CD4-positive, alpha-beta T cell treated with Interleukin-4 for 4 hours (primary cell): Measurements from ENCODE around the gene SMOC2.

Experiments
- DNase-seq: peaks from one replicate; pipeline ENCODE4 v3.0.0-alpha.2; 2020

Gene SMOC2

DNA sequence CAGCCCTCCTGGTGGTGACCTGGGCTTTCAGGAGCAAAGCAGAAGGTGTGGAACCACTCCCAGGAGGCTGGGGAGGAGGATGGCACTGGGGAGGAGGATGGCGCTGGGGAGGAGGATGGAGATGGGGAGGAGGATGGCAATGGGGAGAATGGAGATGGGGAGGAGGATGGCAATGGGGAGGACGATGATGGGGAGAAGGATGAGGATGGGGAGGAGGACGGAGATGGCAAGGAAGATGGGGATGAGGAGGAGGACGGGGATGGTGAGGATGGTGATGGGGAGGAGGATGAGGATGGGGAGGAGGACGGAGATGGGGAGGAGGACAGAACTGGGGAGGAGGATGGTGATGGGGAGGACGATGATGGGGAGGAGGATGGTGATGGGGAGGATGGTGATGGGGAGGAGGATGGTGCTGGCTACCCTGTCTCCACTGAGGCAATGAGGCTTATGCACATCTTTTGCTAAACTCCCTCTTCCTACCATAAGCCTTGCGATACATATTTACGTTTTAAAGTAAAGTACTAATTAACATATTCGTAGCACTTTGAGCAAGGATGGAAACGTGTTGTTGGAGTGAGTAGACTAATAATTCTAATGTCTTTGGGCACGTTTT, 7.4 kb downstream of the SMOC2 start:
- no peak for DNase-seq

DNA sequence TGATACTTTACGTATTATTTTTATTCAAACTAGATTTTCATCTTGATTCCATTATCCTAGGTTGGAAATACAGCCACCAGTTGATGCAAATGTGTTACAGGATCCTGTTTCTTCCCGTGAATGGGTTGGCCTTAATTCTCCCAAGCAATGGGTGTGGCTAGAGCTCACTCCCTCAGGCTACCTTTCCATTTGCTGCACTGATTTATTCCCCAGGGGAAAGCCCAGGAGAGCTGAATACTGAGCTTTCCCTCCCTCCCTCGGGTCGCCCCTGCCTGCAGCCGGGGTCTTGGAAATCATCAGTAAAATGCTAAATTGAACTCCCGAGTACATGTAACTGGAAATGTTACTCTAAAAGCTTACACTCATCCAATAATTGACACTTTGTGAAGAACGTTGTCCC, 9.9 kb downstream of the SMOC2 start:
- no peak for DNase-seq

DNA sequence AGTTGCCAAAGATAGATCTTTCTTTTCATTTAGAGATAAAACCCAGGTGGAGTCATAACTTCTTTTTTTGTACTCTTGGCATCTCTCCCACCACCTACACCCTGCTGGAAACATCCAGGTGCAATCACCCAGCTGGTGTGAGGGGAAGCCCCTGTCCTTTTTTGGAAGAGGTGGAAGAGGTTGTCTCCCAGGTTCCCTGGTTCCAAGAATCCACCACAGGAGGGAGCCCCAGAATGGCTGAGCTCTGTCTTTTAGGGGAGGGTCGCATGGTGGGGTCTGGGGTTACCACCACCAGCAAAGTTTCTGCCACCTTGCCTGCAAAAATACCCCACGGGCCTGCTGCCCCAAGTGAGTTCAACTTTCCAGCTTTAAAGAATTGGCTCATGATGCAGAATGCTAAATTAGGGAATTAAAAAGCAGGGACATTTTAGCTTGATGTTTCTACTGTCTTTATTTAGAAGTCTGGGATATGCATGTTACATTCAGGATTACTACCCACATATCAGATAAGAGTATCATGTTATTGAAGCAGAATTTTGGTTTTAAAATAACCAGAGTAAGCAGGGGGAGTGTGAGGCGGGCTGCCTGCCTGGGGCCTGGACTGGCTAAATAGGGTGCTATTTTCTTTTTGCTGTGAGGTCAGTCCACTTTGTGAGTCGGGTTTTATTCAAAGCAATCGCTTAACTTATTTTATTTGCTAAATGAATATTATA, 11.0 kb downstream of the SMOC2 start:
- DNase-seq, result no peak

GRCh38 chr6:168452685-168453377, 11.8 kb downstream of the SMOC2 start:
- no peak for DNase-seq

- no peak for DNase-seq
Measured at GRCh38 chr6:168455847-168456530, 15.0 kb downstream of the SMOC2 start.

DNA sequence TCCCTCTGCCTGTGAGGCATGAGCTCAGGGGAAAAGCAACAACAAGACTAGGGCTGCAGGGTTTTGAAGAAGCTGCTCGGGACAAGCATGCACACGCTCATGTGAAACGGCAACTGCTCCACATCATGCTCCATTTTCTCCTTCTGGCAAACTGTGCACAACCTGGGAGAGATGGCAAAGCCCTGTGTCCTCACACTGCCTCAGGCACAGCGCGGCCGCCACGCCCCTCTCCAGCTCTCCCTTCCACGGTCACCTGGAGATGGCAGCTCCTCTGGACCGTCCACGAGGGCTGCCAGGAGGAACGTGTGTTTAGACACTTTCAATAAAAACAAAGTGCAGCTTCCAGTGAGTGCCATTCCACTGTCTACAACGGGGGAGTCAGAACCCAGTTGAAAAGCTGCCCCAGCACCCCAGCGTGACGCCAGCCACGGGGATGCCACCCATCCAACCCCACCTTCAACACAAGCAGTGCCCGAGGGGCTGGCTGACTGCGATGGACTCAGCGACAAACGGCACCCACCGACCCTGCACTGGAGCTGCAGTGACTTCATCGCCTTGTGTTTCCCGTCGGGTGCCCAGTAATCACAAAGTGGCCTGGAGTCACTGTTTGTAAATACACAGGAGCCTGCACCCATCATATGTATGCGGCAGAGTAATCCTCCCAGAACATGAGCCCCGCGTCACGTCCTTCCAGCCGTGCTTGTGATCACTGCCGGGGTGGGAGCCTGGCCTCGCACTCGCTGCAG, 16.1 kb downstream of the SMOC2 start:
- no peak for DNase-seq

- no peak for DNase-seq
Measured at GRCh38 chr6:168457653-168457934, 16.6 kb downstream of the SMOC2 start.

GRCh38 chr6:168458101-168458500, 17.1 kb downstream of the SMOC2 start:
- no peak for DNase-seq

GRCh38 chr6:168459572-168459971, 18.6 kb downstream of the SMOC2 start:
- no peak for DNase-seq

DNA sequence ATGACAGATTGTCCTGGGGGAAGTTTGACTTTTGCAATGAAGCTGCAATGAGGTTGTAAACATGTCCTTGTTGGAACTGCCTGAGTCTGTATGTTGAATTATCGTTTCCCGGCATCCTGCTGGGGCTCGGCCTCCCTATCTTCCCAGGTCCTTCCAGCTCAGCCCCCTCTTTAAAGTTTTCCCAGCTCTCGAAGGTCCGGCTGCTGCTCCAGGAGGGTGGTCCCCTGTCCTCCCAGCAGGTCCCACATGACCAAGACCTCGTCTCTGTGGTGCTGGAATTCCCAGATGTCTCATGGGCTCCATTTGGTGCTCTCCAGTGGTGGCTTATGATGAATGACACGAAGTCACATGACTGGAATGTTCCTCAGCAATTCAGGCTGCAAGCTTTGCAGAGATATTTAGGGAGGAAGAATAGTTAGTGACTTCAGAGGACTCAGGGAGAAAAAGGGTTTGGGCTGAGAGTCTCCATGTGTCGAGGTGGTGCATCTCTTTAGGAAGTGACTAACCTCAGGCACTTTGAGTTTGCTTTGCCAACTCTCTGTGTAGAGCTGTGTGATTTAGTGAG, 21.4 kb downstream of the SMOC2 start:
- no peak for DNase-seq

DNA sequence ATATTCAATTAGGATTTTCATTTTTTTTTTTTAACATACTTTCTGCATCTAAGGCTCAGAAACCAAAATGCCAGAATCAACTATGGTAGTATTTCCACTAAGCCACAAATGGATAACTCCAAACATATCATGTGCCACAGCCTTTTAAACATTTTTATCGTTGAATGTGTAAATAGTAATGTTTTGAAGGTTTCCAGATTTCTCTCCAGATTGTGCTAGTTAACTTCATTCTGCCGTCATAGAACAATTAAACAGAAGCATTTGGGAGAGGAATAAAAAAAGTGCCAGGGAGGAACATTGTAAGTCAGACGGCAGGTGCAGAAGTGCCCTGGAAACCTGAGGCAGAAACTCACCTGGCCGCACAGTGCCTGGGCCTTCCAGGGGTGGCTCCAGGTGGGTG, 23.6 kb downstream of the SMOC2 start:
- no peak for DNase-seq

GRCh38 chr6:168468045-168468444, 27.1 kb downstream of the SMOC2 start:
- no peak for DNase-seq

DNA sequence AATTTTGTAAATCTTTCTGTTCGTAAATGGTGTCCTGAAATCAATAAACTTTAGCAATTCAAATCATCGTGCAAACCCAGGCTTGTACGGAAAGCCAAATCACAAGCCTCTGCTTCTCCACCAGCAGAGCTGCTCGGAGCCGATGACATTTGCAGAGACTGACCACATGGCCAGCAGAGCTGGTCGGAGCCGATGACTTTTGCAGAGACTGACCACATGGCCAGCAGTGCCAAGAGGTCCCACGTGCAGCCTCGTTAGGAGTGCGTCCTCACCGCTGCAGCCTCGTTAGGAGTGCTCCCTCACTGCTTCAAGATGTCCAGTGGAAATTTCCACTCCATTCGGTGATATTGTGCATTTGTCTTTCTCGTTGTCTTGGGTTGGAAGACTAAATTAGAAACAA, 28.5 kb downstream of the SMOC2 start:
- DNase-seq, result no peak

- no peak for DNase-seq
Measured at GRCh38 chr6:168469926-168470325, 28.9 kb downstream of the SMOC2 start.

- no peak for DNase-seq
Measured at GRCh38 chr6:168472363-168472762, 31.4 kb downstream of the SMOC2 start.

- no peak for DNase-seq
Measured at GRCh38 chr6:168473197-168473596, 32.2 kb downstream of the SMOC2 start.

- DNase-seq, result no peak
Measured at GRCh38 chr6:168475188-168476013, 34.4 kb downstream of the SMOC2 start.

DNA sequence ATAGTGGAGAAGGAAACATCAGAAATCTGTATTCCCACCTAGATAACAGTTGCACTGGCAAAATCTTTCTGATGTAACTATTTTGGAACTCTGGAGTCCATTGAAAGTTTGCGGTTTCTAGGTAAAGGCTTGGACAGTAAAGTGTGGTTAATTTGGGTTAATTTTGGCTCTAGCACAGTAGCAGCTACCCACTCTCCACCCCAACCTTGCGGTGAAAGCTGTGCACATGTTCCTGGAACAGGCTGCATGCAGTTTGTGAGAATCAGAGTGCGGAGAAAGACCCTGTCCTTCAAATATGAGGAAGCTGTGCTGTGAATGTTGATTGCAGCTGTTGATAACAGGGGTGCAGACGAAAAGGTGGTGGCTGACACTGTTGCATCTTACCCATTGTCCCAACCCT, 38.4 kb downstream of the SMOC2 start:
- DNase-seq, result no peak

DNA sequence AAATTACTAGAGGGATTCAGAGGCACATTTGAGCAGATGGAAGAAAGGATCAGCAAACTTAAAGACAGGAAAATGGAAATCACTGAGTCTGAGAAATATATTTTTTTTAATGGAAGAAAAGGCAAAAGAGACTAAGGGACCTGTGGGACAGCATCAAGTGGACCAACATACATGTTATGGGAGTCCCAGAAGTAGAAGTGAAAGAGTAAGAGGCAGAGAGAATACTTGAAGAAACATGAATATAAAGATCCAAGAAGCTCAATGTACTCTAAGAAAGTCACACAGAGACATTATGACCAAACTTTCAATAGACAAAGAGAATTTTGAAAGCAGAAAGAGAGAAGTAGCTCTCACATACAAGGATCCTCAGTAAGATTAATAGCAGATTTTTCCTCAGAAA, 39.5 kb downstream of the SMOC2 start:
- DNase-seq, result no peak

GRCh38 chr6:168485818-168486217, 44.8 kb downstream of the SMOC2 start:
- no peak for DNase-seq

DNA sequence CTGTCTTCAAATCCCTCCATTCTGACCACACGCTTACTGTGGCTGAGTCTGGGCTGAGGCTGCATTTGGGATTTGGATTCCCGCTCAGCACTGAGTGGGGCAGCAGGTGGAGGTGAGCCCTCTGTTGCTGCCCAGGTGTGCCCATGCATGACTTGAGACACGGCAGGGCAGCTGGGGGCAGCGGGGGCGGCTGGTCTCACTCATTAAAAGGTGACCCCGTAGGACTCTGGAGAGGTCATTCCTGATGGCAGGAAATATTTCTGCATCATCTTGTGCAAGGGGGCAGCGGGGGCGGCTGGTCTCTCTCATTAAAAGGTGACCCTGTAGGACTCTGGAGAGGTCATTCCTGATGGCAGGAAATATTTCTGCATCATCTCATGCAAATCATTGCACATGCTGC, 49.8 kb downstream of the SMOC2 start:
- no peak for DNase-seq

DNA sequence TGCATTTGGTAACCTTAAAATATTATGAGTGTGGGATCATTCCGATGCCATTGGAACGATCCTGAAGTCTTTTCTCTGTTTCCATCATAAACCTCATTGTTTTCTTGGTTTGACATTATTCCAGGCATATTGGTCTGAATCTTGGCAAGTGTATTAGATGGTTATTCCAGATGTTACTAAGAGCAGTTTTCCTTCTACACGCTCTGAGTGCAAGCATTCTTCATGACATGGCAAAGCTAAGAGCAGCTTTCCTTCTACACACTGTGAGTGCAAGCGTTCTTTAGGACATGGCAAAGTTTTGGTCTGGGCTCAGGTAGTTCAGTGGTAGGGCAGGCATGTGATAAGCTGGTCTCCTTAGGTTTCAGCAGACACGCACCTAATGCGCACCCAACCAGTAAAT, 53.0 kb downstream of the SMOC2 start:
- no peak for DNase-seq
